Stimulated activated CD4-positive, alpha-beta T cell treated with anti-CD3 and anti-CD28 coated beads, Interleukin-1b, Interleukin-23, amount 100 ng/mL, for 48 hours (primary cell): ENCODE results near the gene ALK.

Experiments
- DNase-seq: peaks from one replicate; pipeline ENCODE4 v3.0.0-alpha.2; 2020

ALK gene

GRCh38 chr2:29900971-29901633 is 20.3 kb downstream of the ALK start:
- DNase-seq = no peak

- DNase-seq = no peak
Measured at GRCh38 chr2:29898999-29899398, 22.4 kb downstream of the ALK start.

DNA sequence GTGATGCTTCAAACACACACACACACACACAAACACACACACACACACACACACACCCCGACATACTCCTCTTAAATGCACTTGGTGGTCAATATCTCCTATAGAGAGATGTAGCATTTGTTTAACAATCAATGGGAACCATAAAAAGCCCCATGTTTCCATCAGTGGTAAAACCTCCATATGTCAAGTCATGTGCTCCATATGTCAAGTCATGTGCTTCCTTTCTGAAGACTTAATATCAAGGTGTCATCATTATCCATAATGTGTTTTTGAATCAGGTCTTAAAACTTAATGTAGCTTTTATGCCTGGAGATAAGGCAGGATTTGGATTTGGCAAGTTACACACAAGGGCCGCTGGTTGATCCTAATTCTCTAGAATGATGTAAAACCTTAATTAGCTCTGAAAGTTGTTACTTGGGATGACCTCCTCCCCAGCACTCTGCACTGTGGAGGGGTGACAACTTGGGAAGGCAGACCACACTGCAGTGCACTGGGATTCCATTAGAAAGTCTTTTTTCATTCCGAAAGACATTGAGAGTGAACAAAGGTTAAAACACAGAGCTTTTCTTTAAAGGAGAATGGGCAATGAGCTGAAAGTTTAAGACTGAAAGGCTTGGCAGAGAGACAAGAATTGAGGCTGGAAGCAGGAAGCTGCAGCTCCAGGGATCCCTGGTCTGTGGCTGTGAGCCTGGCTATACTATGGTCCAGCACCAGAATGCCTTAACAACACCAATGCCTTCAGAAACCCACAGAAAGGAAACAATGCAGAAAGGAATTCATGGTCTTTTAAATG is 26.4 kb downstream of the ALK start:
- DNase-seq = no peak

- DNase-seq = no peak
Measured at GRCh38 chr2:29892585-29893259, 28.7 kb downstream of the ALK start.

DNA sequence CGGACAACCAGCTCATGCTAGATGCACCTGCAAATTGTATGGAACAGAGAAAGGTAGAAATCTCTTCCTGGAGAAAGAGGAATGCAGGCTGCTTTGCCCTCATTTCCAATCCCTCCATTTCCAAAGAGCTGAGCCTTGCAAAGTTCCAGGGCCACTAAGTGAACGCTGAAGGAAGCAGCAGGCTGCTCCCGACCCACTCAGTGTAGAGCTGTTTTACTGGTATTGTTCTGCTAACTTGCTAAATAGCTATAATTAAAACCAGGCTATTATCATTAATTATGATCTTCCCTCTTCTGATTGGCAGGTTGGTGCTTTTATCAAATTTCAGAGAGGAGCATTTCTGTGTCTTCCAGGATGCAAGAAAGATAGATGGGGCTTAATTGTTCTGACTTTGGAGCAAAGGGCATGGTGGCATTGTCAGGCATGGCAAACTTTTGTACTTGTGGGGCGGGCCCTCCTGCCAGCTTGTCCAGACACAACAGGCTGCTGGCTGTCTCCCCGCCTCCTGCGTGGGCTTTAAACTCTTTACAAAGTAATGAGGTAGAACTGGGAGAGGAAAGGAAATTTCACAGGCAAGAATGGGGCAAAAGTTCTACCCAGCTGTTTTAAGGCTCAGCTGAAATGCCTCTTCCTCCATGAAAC is 40.2 kb downstream of the ALK start:
- DNase-seq = no peak

GRCh38 chr2:29880084-29880483 is 41.3 kb downstream of the ALK start:
- no peak for DNase-seq

- DNase-seq = no peak
Measured at GRCh38 chr2:29879456-29879855, 41.9 kb downstream of the ALK start.

- DNase-seq = no peak
Measured at GRCh38 chr2:29878898-29879297, 42.5 kb downstream of the ALK start.

DNA sequence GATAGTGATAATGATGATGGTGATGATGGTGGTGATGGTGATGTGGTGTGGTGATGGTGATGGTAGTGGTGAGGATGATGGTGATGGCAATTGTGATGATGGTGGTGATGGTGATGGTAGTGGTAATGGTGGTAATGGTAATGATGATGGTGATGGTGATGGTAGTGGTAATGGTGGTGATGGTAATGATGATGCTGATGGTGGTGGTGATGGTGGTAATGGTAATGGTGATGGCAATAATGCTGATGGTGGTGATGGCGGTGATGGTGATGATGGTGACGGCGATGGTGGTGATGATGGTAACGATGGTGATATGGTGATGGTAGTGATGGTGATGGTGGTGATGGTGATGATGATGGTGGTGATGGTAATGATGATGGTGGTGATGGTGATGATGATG is 45.0 kb downstream of the ALK start:
- no peak for DNase-seq

DNA sequence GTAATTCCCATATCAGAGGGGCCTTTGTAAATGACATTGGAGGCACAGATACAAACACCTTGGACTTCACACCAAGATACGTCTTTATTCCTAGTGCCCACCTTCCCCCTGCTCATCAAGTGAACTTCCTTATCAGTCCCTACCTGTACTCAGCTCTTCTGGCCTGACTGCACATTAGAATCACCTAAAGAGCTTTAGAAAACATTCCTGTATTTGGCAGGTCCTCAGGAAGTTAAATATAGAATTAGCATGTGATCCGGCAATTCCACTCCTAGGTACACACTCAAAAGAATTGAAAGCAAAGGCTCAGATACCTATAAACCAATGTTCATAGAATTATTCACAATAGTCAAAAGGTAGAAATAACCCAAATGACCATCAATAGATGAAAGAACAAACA is 46.6 kb downstream of the ALK start:
- DNase-seq = no peak

GRCh38 chr2:29872870-29873269 is 48.5 kb downstream of the ALK start:
- no peak for DNase-seq

- no peak for DNase-seq
Measured at GRCh38 chr2:29871541-29871940, 49.8 kb downstream of the ALK start.

- no peak for DNase-seq
Measured at GRCh38 chr2:29865512-29865911, 55.9 kb downstream of the ALK start.

DNA sequence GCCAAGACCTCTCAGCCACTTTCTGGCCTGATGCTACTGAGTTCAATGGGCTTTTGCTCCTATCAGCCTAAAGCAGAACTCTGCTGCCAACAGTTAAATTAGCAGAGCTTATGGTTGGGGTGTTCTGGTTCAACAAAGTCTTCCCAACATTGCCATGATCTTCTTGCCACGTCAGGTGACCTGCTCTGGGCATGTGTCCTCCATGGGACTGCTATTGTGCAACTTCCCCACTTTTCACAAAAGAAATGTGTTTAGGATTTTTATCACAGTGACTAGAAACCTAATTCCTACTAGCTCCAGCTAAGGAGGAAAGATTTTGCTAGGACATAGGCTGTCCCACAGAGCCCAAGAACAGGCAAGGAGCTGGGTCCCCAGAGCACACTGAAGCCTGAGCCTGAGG is 56.4 kb downstream of the ALK start:
- DNase-seq = no peak

DNA sequence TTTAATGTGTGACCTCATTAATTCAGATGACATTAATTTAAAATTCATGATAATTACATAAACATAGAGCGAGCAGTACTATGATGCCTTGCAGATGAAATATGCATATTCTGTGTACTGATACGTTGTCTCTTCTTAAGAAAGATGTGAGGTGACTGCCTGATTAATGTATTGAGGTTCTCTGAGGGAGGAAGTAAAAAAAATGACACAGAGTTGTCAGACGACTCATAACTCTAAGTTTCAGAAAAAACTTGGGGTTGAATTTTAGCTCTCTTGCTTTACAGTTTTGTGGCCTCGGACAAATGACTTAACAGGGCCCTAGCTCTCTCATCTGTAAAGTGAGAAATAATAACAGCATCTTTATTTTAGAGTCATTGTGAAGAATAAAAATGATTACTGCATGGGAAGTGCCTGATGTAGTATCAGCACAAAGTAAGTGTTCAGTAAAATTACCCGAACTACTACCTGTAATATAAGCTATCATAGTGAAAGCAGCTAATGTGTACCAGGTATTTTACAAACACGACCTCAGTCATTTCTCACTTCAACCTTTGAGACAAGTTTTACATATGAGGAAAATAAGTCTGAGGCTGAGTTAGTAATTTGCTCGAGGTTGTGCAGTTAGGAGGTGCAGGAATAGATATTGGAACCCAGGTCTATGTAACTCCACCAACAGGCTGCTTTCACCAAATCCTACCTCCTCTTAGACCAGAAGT is 65.3 kb downstream of the ALK start:
- DNase-seq = no peak

DNA sequence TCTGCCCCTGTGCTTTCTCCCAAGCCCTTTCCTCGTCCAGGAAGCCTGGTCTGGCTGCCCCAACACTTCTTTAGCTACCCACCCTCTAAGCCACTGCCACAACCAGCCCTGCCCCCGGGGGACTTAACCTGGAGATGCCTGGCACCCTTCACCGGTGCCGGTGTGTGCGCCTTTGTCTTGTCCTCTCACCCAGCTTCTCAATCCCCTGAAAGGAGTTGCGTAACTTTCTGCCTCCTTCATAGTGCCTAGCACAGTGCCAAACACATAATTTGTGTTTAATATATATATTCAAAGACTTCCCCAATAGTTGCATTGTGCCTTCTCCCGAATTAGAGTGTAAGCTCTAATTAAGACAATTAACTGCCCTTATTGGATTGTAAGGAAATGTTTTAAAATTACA is 70.6 kb downstream of the ALK start:
- DNase-seq = no peak

DNA sequence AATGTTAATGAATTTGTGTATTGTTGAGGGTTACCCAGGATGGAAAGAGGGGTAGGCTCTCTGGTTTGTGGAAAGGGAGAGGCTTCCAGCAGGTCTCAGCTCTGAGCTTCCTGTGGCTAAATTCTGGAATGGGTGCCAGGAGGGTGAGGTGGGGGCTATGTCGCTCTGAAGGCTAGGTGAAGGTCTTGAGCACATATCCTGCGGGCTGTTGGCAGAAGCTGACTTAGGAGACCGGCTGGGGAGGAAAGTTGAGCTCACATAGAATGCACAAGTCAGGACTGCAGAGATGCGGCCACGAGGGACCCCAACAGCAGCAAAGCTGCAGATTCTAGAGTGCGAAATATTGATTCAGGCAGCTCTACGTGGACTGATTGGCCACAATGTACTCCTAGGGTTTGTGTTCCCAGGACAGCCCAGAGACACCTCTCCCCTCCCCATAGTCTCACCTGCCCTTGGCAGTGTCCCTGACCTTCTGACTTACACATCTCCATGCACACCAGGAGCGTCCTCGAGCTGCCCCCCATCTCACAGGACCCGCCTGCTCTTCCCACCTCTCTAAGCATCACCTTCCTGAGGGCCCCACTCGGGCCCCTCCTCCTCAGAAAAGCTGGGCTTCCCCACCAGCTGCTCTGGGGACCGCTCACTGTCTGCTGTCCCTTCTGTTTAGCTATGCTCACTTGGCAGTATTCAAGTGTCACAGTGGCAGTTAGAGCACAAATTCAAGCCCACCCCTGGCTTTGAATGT is 72.6 kb downstream of the ALK start:
- DNase-seq = no peak

- DNase-seq = no peak
Measured at GRCh38 chr2:29847886-29848285, 73.5 kb downstream of the ALK start.

DNA sequence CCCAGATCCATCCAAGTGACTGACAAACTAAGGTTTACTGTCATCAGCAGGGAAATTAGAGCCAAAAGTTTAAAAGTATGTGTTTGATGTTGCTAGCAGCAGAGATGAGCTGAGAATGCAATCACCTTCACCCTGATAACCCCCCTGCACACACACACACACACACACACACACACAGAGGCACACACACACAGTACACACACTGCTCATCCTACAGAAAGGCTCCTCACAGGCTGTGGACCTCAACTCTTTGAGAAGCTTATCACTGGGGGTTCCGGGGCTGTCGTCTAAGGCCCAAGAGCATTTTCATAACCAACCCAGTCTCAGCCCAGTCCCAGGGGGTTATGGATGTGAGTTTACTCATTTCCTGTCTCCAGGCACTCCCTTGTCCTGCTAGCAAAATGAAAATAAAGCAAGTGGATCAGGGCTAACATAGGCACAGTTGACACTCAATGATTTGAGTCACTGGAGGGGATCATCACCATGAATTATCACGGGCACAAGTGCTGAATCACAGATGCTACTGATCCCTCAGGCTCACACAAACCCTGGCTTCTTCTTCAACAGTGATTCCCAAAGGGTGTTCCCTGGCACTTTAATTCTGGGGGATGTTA is 76.6 kb downstream of the ALK start:
- DNase-seq = no peak

- peak; percentile 5 for DNase-seq
Measured at GRCh38 chr2:29841386-29842004, 79.9 kb downstream of the ALK start.

GRCh38 chr2:29839306-29839705 is 82.1 kb downstream of the ALK start:
- no peak for DNase-seq
